Smooth muscle cell (in vitro differentiated cells): ENCODE measurements around the gene RGR. TPM values are rescaled to one million over a fixed set of nuclear protein-coding genes. Genes with fewer than 3 reads are reported as not detected.

ENCODE experiments used
- DNase-seq: peaks from one replicate; lab custom pipeline; 2025; ENCODE audit not compliant: unreplicated experiment; lab: John Stamatoyannopoulos, UW
- H2AFZ ChIP-seq: fragments of 200-600 bp; sonication (generic); 2 replicates; pipeline ENCODE4 v1.6.0; 2016; ENCODE audit warnings: antibody characterized with exemption, low read depth, mild to moderate bottlenecking
- H3F3A ChIP-seq: fragments of 200-600 bp; sonication (generic); 2 replicates; pipeline ENCODE4 v1.6.0; 2017; ENCODE audit warnings: antibody characterized with exemption, low read depth
- H3K27ac ChIP-seq: fragments of 200-600 bp; sonication (generic); 2 replicates; pipeline ENCODE4 v1.5.1; 2016; ENCODE audit warnings: low read depth, mild to moderate bottlenecking
- H3K27me3 ChIP-seq: fragments of 200-600 bp; sonication (generic); 2 replicates; pipeline ENCODE4 v1.6.1; 2016; ENCODE audit warnings: low read depth, mild to moderate bottlenecking
- H3K36me3 ChIP-seq: fragments of 200-600 bp; sonication (generic); 2 replicates; pipeline ENCODE4 v1.5.1; 2016; ENCODE audit warnings: low read depth
- H3K4me1 ChIP-seq: fragments of 200-600 bp; sonication (generic); 2 replicates; pipeline ENCODE4 v1.5.1; 2016; ENCODE audit warnings: low read depth
- H3K4me2 ChIP-seq: fragments of 200-600 bp; sonication (generic); 2 replicates; pipeline ENCODE4 v1.6.0; 2016; ENCODE audit warnings: mild to moderate bottlenecking
- H3K4me3 ChIP-seq: fragments of 200-600 bp; sonication (generic); 2 replicates; pipeline ENCODE4 v1.5.1; 2016; ENCODE audit warnings: mild to moderate bottlenecking
- H3K79me2 ChIP-seq: fragments of 200-600 bp; sonication (generic); 2 replicates; pipeline ENCODE4 v1.6.0; 2016; ENCODE audit warnings: low read depth, mild to moderate bottlenecking
- H3K9ac ChIP-seq: fragments of 200-600 bp; sonication (generic); 2 replicates; pipeline ENCODE4 v1.6.0; 2016; ENCODE audit warnings: low read depth
- H3K9me3 ChIP-seq: fragments of 200-600 bp; sonication (generic); replicated peaks from 2 replicates; pipeline ENCODE4 v1.5.1; 2016; ENCODE audit warnings: low read depth
- H4K20me1 ChIP-seq: fragments of 200-600 bp; sonication (generic); 2 replicates; pipeline ENCODE4 v1.6.0; 2016; ENCODE audit warnings: low read depth
- CTCF ChIP-seq: fragments of 200-600 bp; sonication (generic); IDR thresholded peaks from 2 replicates; pipeline ENCODE4 v1.5.1; 2017; ENCODE audit warnings: borderline replicate concordance, mild to moderate bottlenecking, antibody characterized with exemption; ENCODE audit not compliant: insufficient read depth, poor library complexity, severe bottlenecking
- WGBS: methylation state at CpG from one replicate; pipeline ENCODE4 v1.1.7; 2016; ENCODE audit warnings: low lambda C conversion rate; 5-methylcytosine and 5-hydroxymethylcytosine counted together
- polyA plus RNA-seq: library from polyadenylated mRNA; unstranded; fragments of >200 nt; fragmentation: Nextera tagmentation; extraction: Ambion mirVana; gene quantifications from 2 replicates; pipeline ENCODE4 v1.2.1, GENCODE V29; 2016
- total RNA-seq: library from RNA; depleted of rRNA; stranded (reverse); fragments of >200 nt; gene quantifications from 2 replicates; pipeline ENCODE4 v1.2.3, GENCODE V29; 2014

RGR gene
- total and polyA plus RNA-seq, 2 experiments from 2014 or later: not detected

GRCh38 chr10:84237199-84238051 lies 7.4 kb upstream of the RGR start:
- no peaks in the 10 kb centered on the region for H3K36me3 ChIP-seq
- no peak overlapping the region for H3K4me3 ChIP-seq
- H2AFZ ChIP-seq: no peak overlapping the region
- no peaks in the 10 kb centered on the region for H3K9me3 ChIP-seq
- no peaks in the 10 kb centered on the region for H3F3A ChIP-seq
- no peaks in the 10 kb centered on the region for H3K4me1 ChIP-seq
- H3K27ac ChIP-seq: no peak overlapping the region
- peaks cover 8% of the 10 kb centered on the region for H3K27me3 ChIP-seq
- no peaks in the 10 kb centered on the region for H4K20me1 ChIP-seq
- H3K9ac ChIP-seq: no peak overlapping the region
- no peaks in the 10 kb centered on the region for H3K79me2 ChIP-seq
- H3K4me2 ChIP-seq: no peak overlapping the region
- no peak for DNase-seq
- 46% methylated on average over 52 of the region's 52 CpGs for WGBS
- no peak for TF ChIP-seq CTCF

GRCh38 chr10:84238909-84239308 lies 5.9 kb upstream of the RGR start:
- DNase-seq: no peak
- no peak overlapping the region for H3K4me2 ChIP-seq
- H3K27ac ChIP-seq: no peak overlapping the region
- peaks cover 8% of the 10 kb centered on the region for H3K27me3 ChIP-seq
- H3K4me3 ChIP-seq: no peak overlapping the region
- no peak overlapping the region for H3K9ac ChIP-seq
- no peak overlapping the region for H2AFZ ChIP-seq
- no peaks in the 10 kb centered on the region for H3F3A ChIP-seq
- 80% methylated on average over 3 of the region's 3 CpGs for WGBS
- no peaks in the 10 kb centered on the region for H3K36me3 ChIP-seq
- no peaks in the 10 kb centered on the region for H3K79me2 ChIP-seq
- no peaks in the 10 kb centered on the region for H3K9me3 ChIP-seq
- H3K4me1 ChIP-seq: peaks cover 1% of the 10 kb centered on the region
- no peaks in the 10 kb centered on the region for H4K20me1 ChIP-seq
- TF ChIP-seq CTCF: no peak

GRCh38 chr10:84241185-84241790 lies 3.6 kb upstream of the RGR start, which contains the start of gene LRIT1:
LRIT1 (minus strand) TSS chr10:84241546; CDS start chr10:84241439, 107 bp downstream.
- H3K27ac ChIP-seq: no peak within 1 kb of the TSS
- no peak within 1 kb of the TSS for H3K9ac ChIP-seq
- no peaks in the 10 kb centered on the region for H3K36me3 ChIP-seq
- no peak within 1 kb of the TSS for H3K4me2 ChIP-seq
- no peak for TF ChIP-seq CTCF
- WGBS: 82% methylated on average over 10 of the region's 13 CpGs
- H3K4me1 ChIP-seq: peaks cover 19% of the 10 kb centered on the region
- peaks cover 8% of the 10 kb centered on the region for H3K27me3 ChIP-seq
- no peaks in the 10 kb centered on the region for H4K20me1 ChIP-seq
- no peak for DNase-seq
- no peaks in the 10 kb centered on the region for H3K9me3 ChIP-seq
- H3K4me3 ChIP-seq: no peak within 1 kb of the TSS
- no peaks in the 10 kb centered on the region for H3K79me2 ChIP-seq
- H2AFZ ChIP-seq: no peak within 1 kb of the TSS
- H3F3A ChIP-seq: no peaks in the 10 kb centered on the region

- H3K4me1 ChIP-seq: peaks cover 20% of the 10 kb centered on the region
- no peak overlapping the region for H3K4me2 ChIP-seq
- H3K9ac ChIP-seq: no peak overlapping the region
- H4K20me1 ChIP-seq: no peaks in the 10 kb centered on the region
- 85% methylated on average over 3 of the region's 3 CpGs for WGBS
- H3K9me3 ChIP-seq: no peaks in the 10 kb centered on the region
- H2AFZ ChIP-seq: no peak overlapping the region
- H3K27ac ChIP-seq: no peak overlapping the region
- no peaks in the 10 kb centered on the region for H3F3A ChIP-seq
- H3K79me2 ChIP-seq: no peaks in the 10 kb centered on the region
- no peaks in the 10 kb centered on the region for H3K27me3 ChIP-seq
- TF ChIP-seq CTCF: no peak
- H3K4me3 ChIP-seq: no peak overlapping the region
- DNase-seq: no peak
- no peaks in the 10 kb centered on the region for H3K36me3 ChIP-seq
These were observed 1.1 kb upstream of the RGR start for GRCh38 chr10:84243759-84244158.
